Activated CD4-positive, alpha-beta T cell treated with anti-CD3 and anti-CD28 coated beads for 36 hours (primary cell): ENCODE data around the gene SSB. TPM values are rescaled to one million over a fixed set of nuclear protein-coding genes. Genes with fewer than 3 reads are reported as not detected.
"Not testable (repeated sequence)": the region's sequence is repeated elsewhere in the genome, so short reads cannot be mapped to it uniquely, and the experiment has no call there.

Experiments used
- ATAC-seq: fragments of 200-7000 bp; cut with Tn5 transposase; one replicate; pipeline ENCODE4 v1.10.0; 2021; ENCODE audit warnings: mild to moderate bottlenecking, moderate library complexity
- CTCF ChIA-PET: fragments of 350-600 bp; sonication (Branson Sonifier 250); formaldehyde crosslinking; loops from one replicate; lab custom pipeline; 2021; ENCODE audit warnings: antibody characterized with exemption; lab: Charles Lee
- POLR2A ChIA-PET: fragments of 350-600 bp; sonication (Branson Sonifier 250); formaldehyde crosslinking; loops from one replicate; lab custom pipeline; 2021; ENCODE audit warnings: antibody characterized with exemption, inconsistent platforms; lab: Charles Lee
- DNase-seq: peaks from one replicate; pipeline ENCODE4 v3.0.0-alpha.2; 2020
- H3K27ac Mint-ChIP-seq: one replicate; pipeline ENCODE4 v1.8.0; 2021; ENCODE audit warnings: mixed read lengths
- H3K27me3 Mint-ChIP-seq: one replicate; pipeline ENCODE4 v1.8.0; 2021; ENCODE audit warnings: mixed read lengths
- H3K36me3 Mint-ChIP-seq: one replicate; pipeline ENCODE4 v1.8.0; 2021; ENCODE audit warnings: low read depth, mixed read lengths
- H3K4me1 Mint-ChIP-seq: one replicate; pipeline ENCODE4 v1.8.0; 2021; ENCODE audit warnings: mixed read lengths
- H3K4me3 Mint-ChIP-seq: one replicate; pipeline ENCODE4 v1.8.0; 2021; ENCODE audit warnings: mild to moderate bottlenecking, moderate library complexity, mixed read lengths
- H3K9me3 Mint-ChIP-seq: one replicate; pipeline ENCODE4 v1.8.0; 2021; ENCODE audit warnings: low read depth, mixed read lengths
- intact Hi-C, 2 experiments: fragments of 100-400 bp; cut with DNase I in 1 of 2; cut with micrococcal nuclease in 1 of 2; formaldehyde crosslinking; loops; one replicate each; pipeline versions ENCODE4 v1.14.2 to v1.15.1; 2022 to 2024; cut with DNase I, micrococcal nuclease
- total RNA-seq, 2 experiments: library from RNA; stranded (reverse); gene quantifications; one replicate each; pipeline ENCODE4 v1.2.3, GENCODE V29; 2021

The SSB gene
- total RNA-seq, 2 experiments from 2014 or later: 127 to 138 TPM

- DNase-seq, POLR2A ChIA-PET, ATAC-seq, H3K4me3 Mint-ChIP-seq, intact Hi-C loops, CTCF ChIA-PET, H3K9me3 Mint-ChIP-seq, H3K27ac Mint-ChIP-seq, H3K27me3 Mint-ChIP-seq, H3K36me3 Mint-ChIP-seq: not testable (repeated sequence)
- H3K4me1 Mint-ChIP-seq: peaks cover 14% of the 10 kb centered on the region
Measured at GRCh38 chr2:169855281-169856258, 56.9 kb downstream of the SSB start.

DNA sequence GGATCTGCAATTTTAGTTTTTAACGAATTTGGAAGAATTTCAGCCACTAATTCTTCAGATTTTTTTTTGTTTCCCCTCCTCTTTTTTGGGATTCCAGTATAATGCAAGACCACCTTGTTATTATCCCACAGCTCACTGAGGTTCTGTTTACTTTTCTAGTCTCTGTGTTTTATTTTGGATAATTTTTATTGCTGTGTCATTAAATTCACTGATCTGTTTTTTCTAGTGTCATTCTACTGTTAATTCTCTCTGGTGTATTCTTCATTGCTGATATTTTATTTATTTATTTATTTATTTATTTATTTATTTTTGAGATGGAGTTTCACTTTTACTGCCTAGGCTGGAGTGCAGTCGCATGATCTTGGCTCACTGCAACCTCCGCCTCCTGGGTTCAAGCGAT, 60.8 kb downstream of the SSB start:
- H3K4me1 Mint-ChIP-seq: peaks cover 13% of the 10 kb centered on the region
- CTCF ChIA-PET: no interaction called here
- intact Hi-C loops: no loop called here

GRCh38 chr2:169860149-169860548, 61.5 kb downstream of the SSB start:
- DNase-seq: no peak
- POLR2A ChIA-PET: no interaction called here
- Mint-ChIP-seq H3K4me3 (no peak overlapping the region), H3K4me1 (peaks cover 14% of the 10 kb centered on the region), H3K9me3 (no peaks in the 10 kb centered on the region), H3K27ac (no peak overlapping the region), H3K36me3 (peaks cover 6% of the 10 kb centered on the region), H3K27me3 (no peaks in the 10 kb centered on the region)
- no peak for ATAC-seq
- CTCF ChIA-PET: interaction anchor here (1.4 kb wide), 1 partner anchor 14 kb away, joined by 4 read pairs; no protein-coding TSS in a partner anchor
- intact Hi-C loops: no loop called here

More for the DNA sequence above, 60.8 kb downstream of the SSB start:
- H3K4me3 Mint-ChIP-seq: no peak overlapping the region
- no peak for DNase-seq
- no peaks in the 10 kb centered on the region for H3K27me3 Mint-ChIP-seq
- POLR2A ChIA-PET: no interaction called here
- no peaks in the 10 kb centered on the region for H3K9me3 Mint-ChIP-seq
- ATAC-seq: no peak
- no peak overlapping the region for H3K27ac Mint-ChIP-seq
- peaks cover 6% of the 10 kb centered on the region for H3K36me3 Mint-ChIP-seq

Other genes with a start within 250 kb of the SSB start
- gene FASTKD1, start 225.0 kb upstream of the SSB start, total RNA-seq: 10 to 100 TPM; 29.8 to 39.7 TPM
- 10 to 100 TPM; 57.6 to 58.6 TPM for gene PPIG, start 214.5 kb upstream of the SSB start, total RNA-seq
- under 1 TPM in 1 of 2 experiments, not detected in 1; 0.23 TPM for gene CFAP210, start 104.5 kb upstream of the SSB start, total RNA-seq
- gene PHOSPHO2, start 104.4 kb upstream of the SSB start, total RNA-seq: 1 to 10 TPM; 2.2 to 3.5 TPM
- gene KLHL23, start 65.0 kb upstream of the SSB start, total RNA-seq: 1 to 10 TPM; 4.4 to 5.7 TPM
- 100 to 1,000 TPM; 129 to 165 TPM for gene METTL5, start 26.0 kb downstream of the SSB start, total RNA-seq
- gene UBR3, start 28.6 kb downstream of the SSB start, total RNA-seq: 10 to 100 TPM; 17.2 to 26.1 TPM